SK-N-SH treated with all-trans-retinoic acid at 6 μM for 48 hours (cell line): ENCODE results near the gene ADAMTS17.

Source experiments
- ATAC-seq: fragments of 200-7000 bp; cut with Tn5 transposase; 3 replicates; pipeline ENCODE4 v1.9.1; 2020; ENCODE audit warnings: mild to moderate bottlenecking, moderate library complexity
- ARNTL ChIP-seq: fragments of 450-650 bp; formaldehyde crosslinking; IDR thresholded peaks from 2 replicates; pipeline ENCODE4 v1.5.0; 2020; ENCODE audit warnings: low read depth, mild to moderate bottlenecking, moderate library complexity, borderline replicate concordance
- BACH2 ChIP-seq: fragments of 250-450 bp; sonication (Bioruptor Pico); IDR thresholded peaks from 2 replicates; pipeline ENCODE4 v1.9.0; 2021; ENCODE audit warnings: mild to moderate bottlenecking, borderline replicate concordance
- ESRRG ChIP-seq: fragments of 250-450 bp; sonication (Bioruptor Pico); IDR thresholded peaks from 2 replicates; pipeline ENCODE4 v1.6.1; 2021; ENCODE audit warnings: mild to moderate bottlenecking
- GLIS3 ChIP-seq: fragments of 250-450 bp; sonication (Bioruptor Pico); IDR thresholded peaks from 2 replicates; pipeline ENCODE4 v1.5.0; 2020; ENCODE audit warnings: mild to moderate bottlenecking, moderate library complexity
- ISL1 ChIP-seq: fragments of 250-450 bp; sonication (Bioruptor Pico); IDR thresholded peaks from 2 replicates; pipeline ENCODE4 v2.1.2; 2022; ENCODE audit warnings: mild to moderate bottlenecking, moderate library complexity
- OSR1 ChIP-seq: fragments of 250-450 bp; sonication (Bioruptor Pico); IDR thresholded peaks from 2 replicates; pipeline ENCODE4 v1.8.0; 2022; ENCODE audit warnings: moderate library complexity, mild to moderate bottlenecking, inconsistent platforms
- PPARA ChIP-seq: fragments of 250-450 bp; sonication (Bioruptor Pico); IDR thresholded peaks from 2 replicates; pipeline ENCODE4 v1.5.0; 2020; ENCODE audit warnings: mild to moderate bottlenecking, borderline replicate concordance
- RARB ChIP-seq: fragments of 250-450 bp; sonication (Bioruptor Pico); IDR thresholded peaks from 2 replicates; pipeline ENCODE4 v1.8.0; 2021; ENCODE audit warnings: mild to moderate bottlenecking, moderate library complexity
- SNAI2 ChIP-seq: fragments of 250-450 bp; sonication (Bioruptor Pico); IDR thresholded peaks from 2 replicates; pipeline ENCODE4 v1.5.0; 2020; ENCODE audit warnings: mild to moderate bottlenecking, moderate library complexity
- TCF4 ChIP-seq: fragments of 250-450 bp; sonication (Bioruptor Pico); IDR thresholded peaks from 2 replicates; pipeline ENCODE4 v1.8.0; 2021; ENCODE audit warnings: mild to moderate bottlenecking, moderate library complexity, borderline replicate concordance
- ZC3H10 ChIP-seq: fragments of 250-450 bp; sonication (Bioruptor Pico); IDR thresholded peaks from 2 replicates; pipeline ENCODE4 v1.5.1; 2021; ENCODE audit warnings: mild to moderate bottlenecking, moderate library complexity
- ZFP3 ChIP-seq: fragments of 250-450 bp; sonication (Bioruptor Pico); IDR thresholded peaks from 2 replicates; pipeline ENCODE4 v1.5.0; 2020; ENCODE audit warnings: mild to moderate bottlenecking, moderate library complexity
- ZNF565 ChIP-seq: fragments of 450-650 bp; formaldehyde crosslinking; conservative IDR thresholded peaks from 2 replicates; pipeline ENCODE4 v1.5.0; 2020; ENCODE audit warnings: low read depth, mild to moderate bottlenecking, moderate library complexity
- ZNF70 ChIP-seq: fragments of 450-650 bp; formaldehyde crosslinking; IDR thresholded peaks from 2 replicates; pipeline ENCODE4 v1.5.0; 2020; ENCODE audit warnings: mild to moderate bottlenecking, moderate library complexity
- ZNF8 ChIP-seq: fragments of 450-650 bp; formaldehyde crosslinking; IDR thresholded peaks from 2 replicates; pipeline ENCODE4 v1.5.0; 2020; ENCODE audit warnings: mild to moderate bottlenecking, moderate library complexity
- TF ChIP-seq, protein P1 (sequence below): fragments of 250-450 bp; sonication (Bioruptor Pico); IDR thresholded peaks from 2 replicates; pipeline ENCODE4 v1.8.0; 2020; ENCODE audit warnings: mild to moderate bottlenecking, moderate library complexity, borderline replicate concordance
- TF ChIP-seq, protein P2 (sequence below): fragments of 250-450 bp; sonication (Bioruptor Pico); IDR thresholded peaks from 2 replicates; pipeline ENCODE4 v1.5.1; 2020; ENCODE audit warnings: low read depth, mild to moderate bottlenecking, moderate library complexity
- TF ChIP-seq, protein P3 (sequence below): fragments of 250-450 bp; sonication (Bioruptor Pico); IDR thresholded peaks from 2 replicates; pipeline ENCODE4 v1.5.0; 2020; ENCODE audit warnings: mild to moderate bottlenecking, moderate library complexity
- TF ChIP-seq, protein P4 (sequence below): fragments of 250-450 bp; sonication (Bioruptor Pico); IDR thresholded peaks from 2 replicates; pipeline ENCODE4 v1.5.1; 2021; ENCODE audit warnings: mild to moderate bottlenecking, moderate library complexity
- TF ChIP-seq, protein P5 (sequence below): fragments of 250-450 bp; sonication (Bioruptor Pico); IDR thresholded peaks from 2 replicates; pipeline ENCODE4 v1.8.0; 2021; ENCODE audit warnings: low read depth, mild to moderate bottlenecking, moderate library complexity, borderline replicate concordance

Gene ADAMTS17

DNA sequence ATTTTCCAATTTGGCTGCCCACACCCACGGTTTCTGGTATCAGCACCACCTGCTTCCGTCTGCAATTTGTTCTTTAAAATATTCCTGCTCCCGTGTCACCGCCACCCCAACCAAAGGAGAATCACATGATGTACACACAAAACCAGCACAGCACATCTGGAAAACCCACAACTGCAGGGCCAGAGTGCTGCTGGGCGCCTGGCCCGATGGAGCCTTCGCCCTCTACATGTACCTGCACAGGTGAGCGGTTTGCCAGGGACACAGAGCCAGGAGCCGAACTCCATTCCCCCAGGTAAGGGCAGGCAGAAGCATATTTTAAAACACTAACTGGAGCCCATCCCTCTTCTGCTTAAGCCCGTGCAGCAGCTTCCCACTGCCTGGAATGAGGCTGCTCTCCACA is 75.6 kb downstream of the ADAMTS17 start:
- TF ChIP-seq, protein P1, sequence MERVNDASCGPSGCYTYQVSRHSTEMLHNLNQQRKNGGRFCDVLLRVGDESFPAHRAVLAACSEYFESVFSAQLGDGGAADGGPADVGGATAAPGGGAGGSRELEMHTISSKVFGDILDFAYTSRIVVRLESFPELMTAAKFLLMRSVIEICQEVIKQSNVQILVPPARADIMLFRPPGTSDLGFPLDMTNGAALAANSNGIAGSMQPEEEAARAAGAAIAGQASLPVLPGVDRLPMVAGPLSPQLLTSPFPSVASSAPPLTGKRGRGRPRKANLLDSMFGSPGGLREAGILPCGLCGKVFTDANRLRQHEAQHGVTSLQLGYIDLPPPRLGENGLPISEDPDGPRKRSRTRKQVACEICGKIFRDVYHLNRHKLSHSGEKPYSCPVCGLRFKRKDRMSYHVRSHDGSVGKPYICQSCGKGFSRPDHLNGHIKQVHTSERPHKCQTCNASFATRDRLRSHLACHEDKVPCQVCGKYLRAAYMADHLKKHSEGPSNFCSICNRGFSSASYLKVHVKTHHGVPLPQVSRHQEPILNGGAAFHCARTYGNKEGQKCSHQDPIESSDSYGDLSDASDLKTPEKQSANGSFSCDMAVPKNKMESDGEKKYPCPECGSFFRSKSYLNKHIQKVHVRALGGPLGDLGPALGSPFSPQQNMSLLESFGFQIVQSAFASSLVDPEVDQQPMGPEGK (CRISPR knock-in tag), result no peak
- TF ChIP-seq, protein P2, sequence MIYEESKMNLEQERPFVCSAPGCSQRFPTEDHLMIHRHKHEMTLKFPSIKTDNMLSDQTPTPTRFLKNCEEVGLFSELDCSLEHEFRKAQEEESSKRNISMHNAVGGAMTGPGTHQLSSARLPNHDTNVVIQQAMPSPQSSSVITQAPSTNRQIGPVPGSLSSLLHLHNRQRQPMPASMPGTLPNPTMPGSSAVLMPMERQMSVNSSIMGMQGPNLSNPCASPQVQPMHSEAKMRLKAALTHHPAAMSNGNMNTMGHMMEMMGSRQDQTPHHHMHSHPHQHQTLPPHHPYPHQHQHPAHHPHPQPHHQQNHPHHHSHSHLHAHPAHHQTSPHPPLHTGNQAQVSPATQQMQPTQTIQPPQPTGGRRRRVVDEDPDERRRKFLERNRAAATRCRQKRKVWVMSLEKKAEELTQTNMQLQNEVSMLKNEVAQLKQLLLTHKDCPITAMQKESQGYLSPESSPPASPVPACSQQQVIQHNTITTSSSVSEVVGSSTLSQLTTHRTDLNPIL (CRISPR knock-in tag), result no peak
- TF ChIP-seq OSR1 (CRISPR knock-in tag) (no peak), ISL1 (CRISPR knock-in tag) (no peak), ZC3H10 (no peak), TCF4 (CRISPR knock-in tag) (no peak), ZFP3 (CRISPR knock-in tag) (no peak), ARNTL (CRISPR knock-in tag) (no peak), GLIS3 (CRISPR knock-in tag) (no peak), ESRRG (CRISPR knock-in tag) (no peak), BACH2 (CRISPR knock-in tag) (no peak), ZNF8 (CRISPR knock-in tag) (no peak), RARB (CRISPR knock-in tag) (no peak), ZNF70 (CRISPR knock-in tag) (no peak), PPARA (CRISPR knock-in tag) (no peak), SNAI2 (CRISPR knock-in tag) (no peak)
- TF ChIP-seq, protein P3, sequence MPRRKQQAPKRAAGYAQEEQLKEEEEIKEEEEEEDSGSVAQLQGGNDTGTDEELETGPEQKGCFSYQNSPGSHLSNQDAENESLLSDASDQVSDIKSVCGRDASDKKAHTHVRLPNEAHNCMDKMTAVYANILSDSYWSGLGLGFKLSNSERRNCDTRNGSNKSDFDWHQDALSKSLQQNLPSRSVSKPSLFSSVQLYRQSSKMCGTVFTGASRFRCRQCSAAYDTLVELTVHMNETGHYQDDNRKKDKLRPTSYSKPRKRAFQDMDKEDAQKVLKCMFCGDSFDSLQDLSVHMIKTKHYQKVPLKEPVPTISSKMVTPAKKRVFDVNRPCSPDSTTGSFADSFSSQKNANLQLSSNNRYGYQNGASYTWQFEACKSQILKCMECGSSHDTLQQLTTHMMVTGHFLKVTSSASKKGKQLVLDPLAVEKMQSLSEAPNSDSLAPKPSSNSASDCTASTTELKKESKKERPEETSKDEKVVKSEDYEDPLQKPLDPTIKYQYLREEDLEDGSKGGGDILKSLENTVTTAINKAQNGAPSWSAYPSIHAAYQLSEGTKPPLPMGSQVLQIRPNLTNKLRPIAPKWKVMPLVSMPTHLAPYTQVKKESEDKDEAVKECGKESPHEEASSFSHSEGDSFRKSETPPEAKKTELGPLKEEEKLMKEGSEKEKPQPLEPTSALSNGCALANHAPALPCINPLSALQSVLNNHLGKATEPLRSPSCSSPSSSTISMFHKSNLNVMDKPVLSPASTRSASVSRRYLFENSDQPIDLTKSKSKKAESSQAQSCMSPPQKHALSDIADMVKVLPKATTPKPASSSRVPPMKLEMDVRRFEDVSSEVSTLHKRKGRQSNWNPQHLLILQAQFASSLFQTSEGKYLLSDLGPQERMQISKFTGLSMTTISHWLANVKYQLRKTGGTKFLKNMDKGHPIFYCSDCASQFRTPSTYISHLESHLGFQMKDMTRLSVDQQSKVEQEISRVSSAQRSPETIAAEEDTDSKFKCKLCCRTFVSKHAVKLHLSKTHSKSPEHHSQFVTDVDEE (CRISPR knock-in tag), result no peak
- TF ChIP-seq, protein P4, sequence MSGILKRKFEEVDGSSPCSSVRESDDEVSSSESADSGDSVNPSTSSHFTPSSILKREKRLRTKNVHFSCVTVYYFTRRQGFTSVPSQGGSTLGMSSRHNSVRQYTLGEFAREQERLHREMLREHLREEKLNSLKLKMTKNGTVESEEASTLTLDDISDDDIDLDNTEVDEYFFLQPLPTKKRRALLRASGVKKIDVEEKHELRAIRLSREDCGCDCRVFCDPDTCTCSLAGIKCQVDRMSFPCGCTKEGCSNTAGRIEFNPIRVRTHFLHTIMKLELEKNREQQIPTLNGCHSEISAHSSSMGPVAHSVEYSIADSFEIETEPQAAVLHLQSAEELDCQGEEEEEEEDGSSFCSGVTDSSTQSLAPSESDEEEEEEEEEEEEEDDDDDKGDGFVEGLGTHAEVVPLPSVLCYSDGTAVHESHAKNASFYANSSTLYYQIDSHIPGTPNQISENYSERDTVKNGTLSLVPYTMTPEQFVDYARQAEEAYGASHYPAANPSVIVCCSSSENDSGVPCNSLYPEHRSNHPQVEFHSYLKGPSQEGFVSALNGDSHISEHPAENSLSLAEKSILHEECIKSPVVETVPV (CRISPR knock-in tag), result no peak
- no peak for ATAC-seq

DNA sequence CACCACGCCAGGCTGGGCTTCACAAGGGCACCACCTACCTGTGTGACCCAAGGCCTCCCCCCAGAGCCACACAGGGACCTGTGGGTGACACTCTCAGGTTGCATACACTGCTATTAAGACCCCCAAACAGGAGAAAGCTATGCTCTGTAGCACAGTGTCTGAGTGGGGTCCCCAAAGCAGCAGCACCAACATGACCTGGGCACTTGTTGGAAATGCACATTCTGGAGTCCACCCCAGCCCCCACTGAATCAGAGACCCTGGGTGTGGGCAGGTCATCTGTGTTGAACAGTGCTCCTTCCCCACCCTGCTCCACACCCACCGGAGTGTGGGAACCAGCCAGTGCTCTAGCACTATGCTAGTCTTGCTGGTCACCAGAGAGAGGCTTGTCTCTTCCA is 76.1 kb downstream of the ADAMTS17 start:
- ATAC-seq, result no peak
- TF ChIP-seq ZNF565 (CRISPR knock-in tag) (no peak), RARB (CRISPR knock-in tag) (no peak), TCF4 (CRISPR knock-in tag) (no peak)

DNA sequence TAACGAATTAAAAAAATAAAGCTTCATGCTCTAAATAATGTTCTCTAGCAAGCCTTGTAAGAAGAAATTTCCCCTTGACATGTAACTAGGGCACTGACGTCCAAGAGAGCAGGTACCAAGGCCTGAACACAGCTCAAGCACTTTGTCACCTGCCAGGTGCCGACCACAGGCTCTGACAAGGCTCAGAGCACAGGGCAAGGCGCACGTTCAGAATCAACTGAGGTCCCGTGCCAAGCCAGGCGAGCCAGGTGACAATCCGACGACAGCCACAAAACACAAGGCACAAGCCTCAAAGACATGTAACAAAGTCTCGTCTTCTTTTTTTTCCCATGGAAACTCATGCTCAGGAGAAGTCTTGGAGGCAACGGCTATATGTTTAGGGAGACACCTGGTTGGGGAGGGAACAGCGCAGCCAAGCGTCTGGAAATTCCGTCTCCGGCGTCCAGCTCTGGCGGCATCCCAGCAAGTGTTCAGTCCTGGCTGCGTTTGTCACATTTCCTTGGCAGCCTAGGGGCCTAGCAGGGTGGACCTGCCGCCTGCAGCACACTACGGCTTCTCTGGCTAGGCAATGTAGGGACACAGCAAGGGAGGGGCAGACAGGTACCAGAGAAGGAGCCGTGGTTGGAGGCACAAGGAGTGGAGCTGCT is 76.7 kb downstream of the ADAMTS17 start:
- ATAC-seq, result no peak

More for the DNA sequence above, 76.7 kb downstream of the ADAMTS17 start:
- TF ChIP-seq TCF4 (CRISPR knock-in tag) (no peak), ISL1 (CRISPR knock-in tag) (no peak), PPARA (CRISPR knock-in tag) (no peak), GLIS3 (CRISPR knock-in tag) (no peak)
- TF ChIP-seq, protein P5, sequence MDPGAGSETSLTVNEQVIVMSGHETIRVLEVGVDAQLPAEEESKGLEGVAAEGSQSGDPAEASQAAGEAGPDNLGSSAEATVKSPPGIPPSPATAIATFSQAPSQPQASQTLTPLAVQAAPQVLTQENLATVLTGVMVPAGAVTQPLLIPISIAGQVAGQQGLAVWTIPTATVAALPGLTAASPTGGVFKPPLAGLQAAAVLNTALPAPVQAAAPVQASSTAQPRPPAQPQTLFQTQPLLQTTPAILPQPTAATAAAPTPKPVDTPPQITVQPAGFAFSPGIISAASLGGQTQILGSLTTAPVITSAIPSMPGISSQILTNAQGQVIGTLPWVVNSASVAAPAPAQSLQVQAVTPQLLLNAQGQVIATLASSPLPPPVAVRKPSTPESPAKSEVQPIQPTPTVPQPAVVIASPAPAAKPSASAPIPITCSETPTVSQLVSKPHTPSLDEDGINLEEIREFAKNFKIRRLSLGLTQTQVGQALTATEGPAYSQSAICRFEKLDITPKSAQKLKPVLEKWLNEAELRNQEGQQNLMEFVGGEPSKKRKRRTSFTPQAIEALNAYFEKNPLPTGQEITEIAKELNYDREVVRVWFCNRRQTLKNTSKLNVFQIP (CRISPR knock-in tag), result no peak
- TF ChIP-seq, protein P4 (CRISPR knock-in tag), result no peak
